ENCODE results near the gene RSPO4.
"Not testable (repeated sequence)": the region's sequence is repeated elsewhere in the genome, so short reads cannot be mapped to it uniquely, and the experiment has no call there.

Gene RSPO4

DNA sequence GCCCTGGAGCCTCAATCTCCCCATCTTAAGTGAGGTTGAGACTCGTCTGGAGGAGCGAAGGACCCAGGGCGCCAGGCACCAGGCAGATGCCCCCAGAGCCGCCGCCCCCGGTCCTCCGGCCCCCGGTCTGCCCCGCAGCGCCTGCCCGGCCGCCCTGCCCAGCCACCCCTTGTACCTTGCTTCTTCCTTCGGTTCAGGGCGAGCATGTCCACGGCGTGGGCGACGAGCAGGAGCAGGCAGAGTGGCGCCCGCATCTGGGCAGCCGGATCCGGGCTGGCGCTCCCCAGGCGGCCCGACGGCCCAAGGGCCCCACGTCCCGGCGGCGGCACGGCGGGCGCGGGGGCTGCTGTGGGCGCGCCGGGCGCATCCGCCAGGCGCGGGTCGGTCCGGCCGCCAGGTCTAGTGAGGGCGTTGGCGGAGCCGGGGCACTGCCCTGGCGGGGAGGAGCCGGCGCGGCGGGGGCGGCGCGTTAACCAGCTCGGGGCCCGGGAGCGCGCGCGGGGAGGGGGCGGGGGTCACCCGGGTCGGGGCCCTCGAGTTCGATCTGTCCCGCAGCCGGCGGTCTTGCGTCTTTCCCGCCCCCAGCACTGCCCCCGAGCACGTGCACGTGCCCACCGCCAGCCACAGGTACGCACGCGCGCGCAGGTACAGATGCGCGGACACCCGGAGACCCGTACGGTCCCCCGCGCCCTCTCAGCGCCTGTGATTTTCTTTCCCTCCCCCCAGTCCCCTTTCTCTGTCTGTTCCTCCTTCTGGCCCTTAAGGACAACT, at the start of gene RSPO4:
Gene RSPO4 (minus strand): TSS at position 401 of the 771 bp plus-strand sequence. CDS start 147 bp downstream, at position 254.
- no peak for DNase-seq (ENCODE audit: low read depth)

DNA sequence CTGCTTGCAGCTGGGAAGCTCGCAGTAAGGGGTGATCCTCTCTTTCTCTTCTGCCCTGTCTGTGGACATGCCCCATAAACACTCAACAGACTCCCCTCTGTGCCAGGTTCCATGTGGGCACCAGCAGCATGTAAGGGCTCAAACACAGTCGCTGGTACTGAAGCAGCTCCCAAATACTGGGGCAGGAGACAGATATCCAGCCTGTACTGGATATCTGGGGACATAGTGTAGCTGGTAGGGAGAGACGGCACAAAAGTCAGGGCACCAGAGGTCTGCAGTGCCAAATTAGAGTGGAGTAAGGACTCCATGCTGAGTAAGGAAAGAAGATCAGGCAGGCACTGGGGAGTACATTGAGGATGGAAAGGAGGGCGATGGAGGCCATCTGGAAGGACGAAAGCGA, 48.3 kb upstream of the RSPO4 start:
- no peak for DNase-seq (ENCODE audit: low read depth)

DNA sequence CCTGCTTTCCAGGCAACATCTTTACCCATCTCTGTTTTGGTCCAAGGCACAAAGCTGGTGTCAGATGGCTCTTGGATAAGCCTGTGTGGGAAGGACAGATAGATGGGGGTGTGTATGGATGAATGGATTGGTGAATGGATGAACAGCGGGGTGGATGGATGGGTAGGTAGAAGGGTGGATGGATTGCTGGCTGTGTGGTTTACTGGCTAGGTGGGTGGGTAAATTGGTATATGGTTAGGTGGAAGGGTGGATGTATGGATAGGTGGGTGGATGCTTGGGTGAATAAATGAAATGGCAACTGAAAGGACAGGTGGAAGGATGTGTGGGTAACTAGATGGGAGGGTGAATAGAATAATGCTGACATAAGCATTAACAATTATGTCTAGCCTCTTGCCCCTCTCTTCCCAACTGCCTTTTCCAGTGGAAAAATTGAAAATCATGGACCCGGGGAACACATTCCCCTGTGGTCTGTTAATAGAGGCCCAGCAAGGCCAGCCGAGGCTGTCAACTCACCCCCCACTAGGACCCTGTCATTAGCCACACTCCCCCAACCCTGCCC, 43.8 kb upstream of the RSPO4 start:
- DNase-seq (ENCODE audit: low read depth): no peak

- no peak for DNase-seq (ENCODE audit: low read depth)
These were observed 39.8 kb upstream of the RSPO4 start for GRCh38 chr20:1041845-1042390.

DNA sequence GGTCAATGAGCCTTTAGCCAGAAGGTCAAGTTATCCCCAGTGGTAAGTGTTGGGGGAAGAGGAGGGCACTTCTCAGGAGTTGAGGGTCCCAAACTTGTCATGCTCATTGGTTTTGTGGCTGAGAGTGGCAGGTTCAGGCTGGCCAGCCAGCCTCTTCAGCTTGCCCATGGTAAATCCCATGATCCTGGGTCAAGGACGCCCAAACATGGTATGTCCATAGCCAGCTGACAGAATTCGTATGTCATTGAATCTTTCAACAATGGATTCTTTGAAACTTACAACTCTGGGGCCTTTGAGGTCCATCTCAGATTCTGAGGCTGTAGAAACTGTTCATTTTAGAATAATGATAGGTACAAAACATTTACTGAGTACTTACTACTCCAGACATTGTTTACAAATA, 36.1 kb upstream of the RSPO4 start:
- DNase-seq (ENCODE audit: low read depth): no peak

- no peak for DNase-seq (ENCODE audit: low read depth)
These were observed 34.9 kb upstream of the RSPO4 start for GRCh38 chr20:1037039-1037438.

DNA sequence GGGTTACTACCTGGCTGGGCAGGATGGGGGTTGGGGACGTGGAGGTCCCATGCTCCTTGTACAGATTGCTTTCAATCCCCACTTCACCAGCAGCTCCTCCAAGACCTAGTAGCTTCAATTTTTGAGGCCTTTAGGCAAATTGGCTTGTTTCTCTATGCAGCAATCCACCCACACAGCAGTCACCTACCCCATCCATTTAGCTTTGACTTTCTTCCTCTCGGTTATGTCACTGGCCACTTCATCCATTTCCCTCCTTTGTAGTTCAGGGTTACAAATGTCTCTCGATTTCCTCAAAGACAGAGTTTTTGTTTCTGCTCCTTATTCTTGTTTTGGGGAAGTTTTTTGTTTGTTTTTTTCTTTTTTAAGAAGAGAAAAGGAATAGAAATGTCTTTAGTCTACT, 33.4 kb upstream of the RSPO4 start:
- DNase-seq (ENCODE audit: low read depth): no peak

DNA sequence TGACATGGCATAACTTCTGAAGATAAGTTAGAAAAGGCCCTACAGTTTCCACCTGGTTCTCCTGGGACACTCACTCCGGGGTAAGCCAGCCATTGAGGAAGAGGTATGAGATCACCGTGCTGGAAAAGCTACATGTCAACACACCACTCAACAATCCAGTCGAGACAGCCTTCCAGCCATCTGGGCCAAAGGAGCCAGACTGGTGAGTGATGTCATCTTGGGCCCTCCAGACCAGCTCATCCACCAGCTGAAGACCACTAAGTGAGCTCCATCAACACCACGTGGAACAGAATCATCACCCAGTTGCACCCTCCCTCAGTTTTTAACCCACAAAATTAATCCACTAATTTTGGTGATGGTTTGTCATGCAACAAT, 32.3 kb upstream of the RSPO4 start:
- DNase-seq (ENCODE audit: low read depth): no peak

- no peak for DNase-seq (ENCODE audit: low read depth)
These were observed 31.8 kb upstream of the RSPO4 start for GRCh38 chr20:1033751-1034414.

DNA sequence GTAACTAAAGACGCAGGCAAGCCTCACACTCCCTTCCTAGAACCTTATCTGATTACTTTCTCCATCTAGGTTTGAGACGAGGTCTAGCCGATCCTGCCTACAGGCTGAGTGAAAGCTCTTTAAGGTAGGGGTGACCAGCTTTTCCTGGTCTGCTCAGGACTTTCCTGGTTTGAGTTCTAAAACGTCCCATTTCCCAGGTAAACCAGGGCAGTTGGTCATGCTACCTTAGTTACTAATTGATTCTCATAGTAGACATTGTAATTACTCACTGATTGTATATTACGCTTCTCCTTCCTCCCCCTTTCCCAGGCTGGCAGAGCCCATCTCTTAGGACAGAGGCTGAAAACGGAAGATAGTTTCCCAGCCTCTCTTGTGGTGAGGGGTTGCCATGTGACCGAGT, 27.9 kb upstream of the RSPO4 start:
- DNase-seq (ENCODE audit: low read depth): no peak

DNA sequence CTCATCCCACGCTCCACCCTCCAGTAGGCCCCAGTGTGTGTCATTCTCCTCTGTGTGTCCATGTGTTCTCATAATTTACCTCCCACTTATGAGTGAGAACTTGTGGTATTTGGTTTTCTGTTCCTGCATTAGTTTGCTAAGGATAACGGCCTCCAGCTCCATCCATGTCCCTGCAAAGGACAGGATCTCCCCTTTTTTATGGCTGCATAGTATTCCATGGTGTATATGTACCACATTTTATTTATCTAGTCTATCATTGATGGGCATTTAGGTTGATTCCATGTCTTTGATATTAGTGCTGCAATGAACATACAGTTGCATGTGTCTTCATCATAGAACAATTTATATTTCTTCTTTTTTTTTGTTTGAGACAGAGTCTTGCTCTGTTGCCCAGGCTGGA, 24.1 kb upstream of the RSPO4 start:
- not testable (repeated sequence) for DNase-seq (ENCODE audit: low read depth)

- no peak for DNase-seq (ENCODE audit: low read depth)
These were observed 20.8 kb upstream of the RSPO4 start for GRCh38 chr20:1022871-1023270.

DNA sequence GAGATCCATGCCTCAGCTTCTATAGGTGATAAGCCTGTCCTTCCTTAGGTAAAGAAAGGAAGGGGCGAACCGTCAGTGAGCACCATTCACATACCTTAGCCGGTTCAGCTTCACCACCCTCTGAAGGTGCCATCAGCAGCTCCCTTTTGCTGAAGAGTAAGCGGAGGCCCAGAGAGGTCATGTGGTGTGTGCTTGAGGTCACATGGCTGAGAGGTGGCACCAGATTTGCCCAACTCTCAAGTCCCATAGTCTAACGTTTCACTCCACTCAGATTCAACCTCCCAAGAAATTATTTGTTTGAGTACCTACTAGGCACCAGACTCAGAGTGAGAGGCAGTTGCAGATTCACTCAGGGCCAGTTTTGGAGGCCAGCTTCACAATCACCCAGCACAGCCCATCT, 18.5 kb upstream of the RSPO4 start:
- no peak for DNase-seq (ENCODE audit: low read depth)

- DNase-seq (ENCODE audit: low read depth): no peak
These were observed 17.2 kb upstream of the RSPO4 start for GRCh38 chr20:1019344-1019743.

DNA sequence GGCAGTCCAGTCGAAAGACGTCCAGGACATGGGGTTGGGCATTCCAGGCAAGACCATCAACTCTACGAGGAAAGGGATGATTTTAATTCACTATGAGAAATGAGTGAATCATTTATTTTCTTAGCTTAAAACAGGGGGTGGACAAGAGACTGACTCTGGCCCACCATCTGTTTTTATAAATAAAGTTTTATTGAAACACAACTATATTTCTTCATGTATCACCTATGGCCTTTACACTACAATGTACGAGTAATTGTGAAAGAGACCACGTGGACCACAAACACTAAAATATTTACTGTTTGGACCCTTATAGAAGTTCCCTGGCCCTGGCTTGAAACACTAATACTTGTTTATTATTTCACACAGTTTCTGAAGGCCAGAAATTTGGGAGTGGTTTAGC, 15.6 kb upstream of the RSPO4 start:
- DNase-seq (ENCODE audit: low read depth): no peak

DNA sequence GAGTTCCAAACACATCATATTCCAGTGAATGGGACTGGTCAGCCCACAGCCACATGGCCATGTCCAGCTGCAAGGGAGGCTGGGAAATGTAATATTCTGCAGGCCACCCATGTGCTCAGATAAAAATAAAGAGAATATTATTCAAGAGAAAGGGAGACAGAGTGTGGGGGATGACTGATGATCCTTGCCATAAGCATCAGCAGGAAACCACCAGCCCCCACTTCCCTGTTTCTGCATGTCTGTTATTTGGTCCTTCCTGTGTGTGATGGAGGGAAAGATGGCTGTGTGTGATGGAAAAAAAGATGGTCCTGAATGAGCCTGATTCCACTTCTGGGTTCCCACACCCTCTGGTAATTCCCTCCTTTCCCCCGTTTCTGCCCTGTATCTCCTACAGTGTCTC, 13.1 kb upstream of the RSPO4 start:
- DNase-seq (ENCODE audit: low read depth): no peak

GRCh38 chr20:1014471-1014870, 12.4 kb upstream of the RSPO4 start:
- DNase-seq (ENCODE audit: low read depth): no peak

GRCh38 chr20:1013566-1014340, 11.6 kb upstream of the RSPO4 start:
- no peak for DNase-seq (ENCODE audit: low read depth)

DNA sequence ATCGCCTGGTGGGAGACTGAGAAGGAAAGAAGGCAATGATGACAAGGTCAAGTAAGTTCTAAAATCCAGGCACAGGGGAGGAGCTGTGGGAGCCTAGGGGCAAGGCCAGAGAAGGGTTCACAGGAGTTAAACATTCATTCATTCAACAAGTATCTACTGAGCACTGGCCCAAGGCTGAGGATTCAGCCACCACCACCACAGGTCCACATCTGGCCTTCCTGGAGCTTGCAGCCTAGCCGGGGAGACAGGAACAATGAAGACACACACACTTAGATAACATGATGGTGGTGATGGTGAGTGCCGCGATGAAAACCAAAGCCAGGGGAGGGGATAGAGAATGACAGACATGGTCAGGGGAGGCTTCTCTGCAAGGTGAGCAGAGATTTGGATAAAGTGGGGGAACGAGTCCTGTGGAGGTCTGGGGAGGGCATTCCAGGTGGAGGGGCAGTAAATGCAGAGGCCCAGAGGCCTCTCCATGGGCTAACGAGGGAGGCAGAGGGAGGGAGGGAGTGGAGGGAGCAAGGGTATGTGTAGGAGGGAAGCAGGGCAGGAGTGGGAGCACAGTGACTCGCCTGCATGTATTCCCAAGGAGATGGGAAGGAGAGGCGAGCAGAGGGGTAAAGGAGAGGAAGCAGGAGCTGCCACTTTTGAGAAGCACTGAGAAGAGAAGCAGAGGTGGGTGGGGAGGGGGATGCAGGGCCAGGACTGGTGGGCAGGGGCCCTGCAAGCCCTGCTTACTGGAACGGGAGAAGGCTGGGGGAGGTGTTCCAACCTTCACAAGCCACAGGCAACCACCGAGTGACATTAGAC, 10.5 kb upstream of the RSPO4 start:
- DNase-seq (ENCODE audit: low read depth): no peak

DNA sequence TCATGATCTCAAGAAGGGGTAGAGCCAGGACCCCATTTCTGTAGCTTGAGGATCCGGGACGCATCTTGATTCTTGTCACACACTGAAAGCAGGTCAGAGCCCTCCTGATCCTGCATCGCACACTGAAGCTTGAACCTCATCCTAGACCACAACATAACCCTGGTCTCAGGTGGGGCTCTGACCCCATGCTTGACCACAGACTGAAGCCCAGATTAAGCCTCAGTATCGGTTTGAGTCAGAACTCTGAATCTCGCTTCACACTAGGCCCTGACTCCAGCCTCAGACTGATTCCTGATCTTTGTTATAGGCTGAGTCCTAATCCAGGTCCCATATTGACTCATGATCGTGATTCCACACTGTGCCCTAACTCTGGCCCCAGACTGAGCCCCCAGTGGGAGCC, 8.5 kb upstream of the RSPO4 start:
- no peak for DNase-seq (ENCODE audit: low read depth)

DNA sequence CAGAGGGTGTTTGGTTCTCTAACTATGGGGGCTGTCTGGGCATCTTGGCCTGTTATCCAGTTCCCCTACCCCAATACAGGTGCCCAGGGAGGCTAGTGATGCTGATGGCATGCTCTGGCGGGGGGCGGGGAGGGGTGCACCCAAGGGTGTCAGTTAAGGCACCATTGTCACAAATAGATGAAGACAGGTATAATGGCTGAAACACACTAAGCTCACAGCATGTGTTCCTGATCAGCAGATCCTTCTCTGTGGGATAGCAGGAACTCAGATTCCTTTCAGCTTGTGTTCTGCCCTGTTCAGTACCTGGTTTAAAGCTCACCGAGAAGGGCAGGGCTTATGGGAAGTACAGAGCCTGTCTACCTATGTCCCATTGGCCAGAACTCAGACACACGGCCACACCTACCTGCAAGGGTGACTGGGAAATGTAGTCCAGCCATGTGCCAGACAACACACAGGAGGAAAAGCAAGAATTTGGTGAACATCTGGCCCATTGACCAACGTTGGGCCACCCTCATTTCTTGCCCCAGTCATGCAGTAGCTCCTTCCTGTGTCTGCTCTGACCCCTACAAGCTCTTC, 3.4 kb upstream of the RSPO4 start:
- no peak for DNase-seq (ENCODE audit: low read depth)

Measured in stromal cell of bone marrow (primary cell).